DOHH2 (cell line): ENCODE data around the gene RBM20.

Experiments
- CTCF ChIP-seq: fragments of 200-600 bp; sonication (generic); IDR thresholded peaks from one replicate; pipeline ENCODE4 v1.5.1; 2014; ENCODE audit warnings: antibody characterized with exemption, mild to moderate bottlenecking, low read depth, low read length; ENCODE audit not compliant: poor library complexity, severe bottlenecking
- EZH2phosphoT487 ChIP-seq: fragments of 200-600 bp; sonication (generic); IDR thresholded peaks from 2 replicates; pipeline ENCODE4 v1.6.1; 2017; ENCODE audit warnings: borderline replicate concordance, mild to moderate bottlenecking, antibody characterized with exemption, low read length, moderate library complexity, mixed read lengths

- no peak for TF ChIP-seq CTCF
- no peak for TF ChIP-seq EZH2phosphoT487
These were observed 17.2 kb downstream of the RBM20 start for GRCh38 chr10:110661292-110661691.
